Measurements from ENCODE around the gene ARHGAP24.

ARHGAP24 gene

GRCh38 chr4:85741381-85741780, 266.4 kb downstream of the ARHGAP24 start:
- no peak overlapping the region for H4K91ac ChIP-seq (ENCODE audit: low read depth, low read length)
- H2BK120ac ChIP-seq (ENCODE audit: insufficient read depth, low read length, poor library complexity), result no peak overlapping the region
- no peak overlapping the region for H4K12ac ChIP-seq (ENCODE audit: low read depth, low read length)
- no peak for DNase-seq
- peaks cover 0 to 2% of the 10 kb centered on the region in 2 experiments for H3K4me1 ChIP-seq (ENCODE audit: control insufficient read depth in 1 of 2, insufficient read depth in 2 of 2, low read length in 2 of 2)
- no peak overlapping the region for H4K8ac ChIP-seq (ENCODE audit: low read depth, low read length)
- H3K79me1 ChIP-seq (ENCODE audit: low read length), result no peaks in the 10 kb centered on the region
- no peak overlapping the region for H3K27ac ChIP-seq (ENCODE audit: low read depth, low read length)
- no peaks in the 10 kb centered on the region for H3K79me2 ChIP-seq (ENCODE audit: control insufficient read depth, insufficient read depth, low read length, poor library complexity)
- no peaks in the 10 kb centered on the region for H3K27me3 ChIP-seq (ENCODE audit: insufficient read depth, low read length)
- no peak overlapping the region for H2BK5ac ChIP-seq (ENCODE audit: low read depth, low read length, poor library complexity)
- no CpG with 5 or more reads among the region's 2 CpGs for WGBS (ENCODE audit: extremely low coverage, insufficient coverage, insufficient read length)
- H2AK5ac ChIP-seq (ENCODE audit: low read length), result no peak overlapping the region
- H3K4ac ChIP-seq (ENCODE audit: low read depth, low read length), result no peak overlapping the region
- no peaks in the 10 kb centered on the region for H3K36me3 ChIP-seq (ENCODE audit: control insufficient read depth in 1 of 2, insufficient read depth in 2 of 2, low read length in 2 of 2)
- no peak overlapping the region for H3K23ac ChIP-seq (ENCODE audit: low read length)
- no peak overlapping the region for H3K14ac ChIP-seq (ENCODE audit: low read length)
- no peak overlapping the region for H2BK12ac ChIP-seq (ENCODE audit: low read length)
- no peak overlapping the region for H3K9ac ChIP-seq (ENCODE audit: low read length)
- H3K4me3 ChIP-seq (ENCODE audit: low read depth, low read length), result no peak overlapping the region
- no peaks in the 10 kb centered on the region for H3K9me3 ChIP-seq (ENCODE audit: insufficient read depth, low read depth, low read length)
- no peak overlapping the region for H3K4me2 ChIP-seq (ENCODE audit: low read length)
- no peak overlapping the region for H3K18ac ChIP-seq (ENCODE audit: low read length)
- H2AFZ ChIP-seq (ENCODE audit: insufficient read depth, low read length, poor library complexity), result no peak overlapping the region

DNA sequence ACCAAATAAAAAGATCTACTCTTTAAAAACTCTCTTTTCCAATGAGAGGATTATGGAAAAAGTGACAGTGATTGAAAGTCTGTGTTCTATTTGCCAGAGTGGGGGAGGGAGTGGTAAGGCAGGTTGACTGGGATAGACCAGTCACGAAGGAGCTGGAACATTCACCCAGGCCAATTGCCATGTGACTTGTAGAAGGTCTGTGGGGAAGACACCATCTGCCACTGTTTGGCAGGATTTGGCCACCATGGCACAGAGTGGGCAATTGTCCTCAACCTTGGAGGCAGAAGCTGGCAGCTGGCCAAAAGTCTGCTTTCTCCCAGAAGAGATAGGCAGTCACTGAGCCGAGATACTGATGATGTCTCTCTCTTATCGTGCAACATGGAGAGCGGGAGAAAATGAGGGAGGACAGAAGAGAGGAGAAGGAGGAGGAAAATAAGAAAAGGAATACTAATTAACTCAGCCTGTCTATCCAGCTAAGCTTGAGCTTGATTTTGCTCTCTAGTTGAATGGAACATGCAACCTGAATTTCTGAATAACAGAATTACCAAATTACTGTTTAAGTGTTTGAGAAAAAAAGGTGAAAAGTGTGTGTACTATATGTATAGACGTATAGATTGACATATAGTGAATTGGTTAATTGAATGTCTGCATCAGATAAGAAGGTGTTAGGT, 267.1 kb downstream of the ARHGAP24 start:
- no peaks in the 10 kb centered on the region for H3K36me3 ChIP-seq (ENCODE audit: control insufficient read depth in 1 of 2, insufficient read depth in 2 of 2, low read length in 2 of 2)
- no peak overlapping the region for H4K12ac ChIP-seq (ENCODE audit: low read depth, low read length)
- H3K27ac ChIP-seq (ENCODE audit: low read depth, low read length), result no peak overlapping the region
- peak overlapping the region; percentile 7 for H3K18ac ChIP-seq (ENCODE audit: low read length)
- H2BK120ac ChIP-seq (ENCODE audit: insufficient read depth, low read length, poor library complexity), result no peak overlapping the region
- no peak overlapping the region for H2BK12ac ChIP-seq (ENCODE audit: low read length)
- H3K4ac ChIP-seq (ENCODE audit: low read depth, low read length), result no peak overlapping the region
- H3K9ac ChIP-seq (ENCODE audit: low read length), result no peak overlapping the region
- no peaks in the 10 kb centered on the region for H3K79me1 ChIP-seq (ENCODE audit: low read length)
- DNase-seq, result no peak
- H3K27me3 ChIP-seq (ENCODE audit: insufficient read depth, low read length), result no peaks in the 10 kb centered on the region
- peaks cover 0 to 2% of the 10 kb centered on the region in 2 experiments for H3K4me1 ChIP-seq (ENCODE audit: control insufficient read depth in 1 of 2, insufficient read depth in 2 of 2, low read length in 2 of 2)
- no peak overlapping the region for H3K4me3 ChIP-seq (ENCODE audit: low read depth, low read length)
- no peak overlapping the region for H2BK5ac ChIP-seq (ENCODE audit: low read depth, low read length, poor library complexity)
- H3K4me2 ChIP-seq (ENCODE audit: low read length), result no peak overlapping the region
- no peak overlapping the region for H4K8ac ChIP-seq (ENCODE audit: low read depth, low read length)
- no peak overlapping the region for H2AFZ ChIP-seq (ENCODE audit: insufficient read depth, low read length, poor library complexity)
- H3K79me2 ChIP-seq (ENCODE audit: control insufficient read depth, insufficient read depth, low read length, poor library complexity), result no peaks in the 10 kb centered on the region
- H3K9me3 ChIP-seq (ENCODE audit: insufficient read depth, low read depth, low read length), result no peaks in the 10 kb centered on the region
- 100% methylated on average over 1 of the region's 5 CpGs for WGBS (ENCODE audit: extremely low coverage, insufficient coverage, insufficient read length)
- no peak overlapping the region for H3K23ac ChIP-seq (ENCODE audit: low read length)
- no peak overlapping the region for H4K91ac ChIP-seq (ENCODE audit: low read depth, low read length)
- H3K14ac ChIP-seq (ENCODE audit: low read length), result no peak overlapping the region
- no peak overlapping the region for H2AK5ac ChIP-seq (ENCODE audit: low read length)

GRCh38 chr4:85744950-85745349, 270.0 kb downstream of the ARHGAP24 start:
- no peak overlapping the region for H3K14ac ChIP-seq (ENCODE audit: low read length)
- no peak overlapping the region for H4K12ac ChIP-seq (ENCODE audit: low read depth, low read length)
- no peaks in the 10 kb centered on the region for H3K9me3 ChIP-seq (ENCODE audit: insufficient read depth, low read depth, low read length)
- H2BK5ac ChIP-seq (ENCODE audit: low read depth, low read length, poor library complexity), result no peak overlapping the region
- no peak for DNase-seq
- H3K4me1 ChIP-seq (ENCODE audit: control insufficient read depth in 1 of 2, insufficient read depth in 2 of 2, low read length in 2 of 2), result peaks cover 0 to 2% of the 10 kb centered on the region in 2 experiments
- H2BK12ac ChIP-seq (ENCODE audit: low read length), result no peak overlapping the region
- no peak overlapping the region for H2AK5ac ChIP-seq (ENCODE audit: low read length)
- no peak overlapping the region for H3K9ac ChIP-seq (ENCODE audit: low read length)
- no peak overlapping the region for H3K4ac ChIP-seq (ENCODE audit: low read depth, low read length)
- H3K4me3 ChIP-seq (ENCODE audit: low read depth, low read length), result no peak overlapping the region
- no peaks in the 10 kb centered on the region for H3K79me1 ChIP-seq (ENCODE audit: low read length)
- no peak overlapping the region for H3K4me2 ChIP-seq (ENCODE audit: low read length)
- H3K18ac ChIP-seq (ENCODE audit: low read length), result no peak overlapping the region
- no peaks in the 10 kb centered on the region for H3K27me3 ChIP-seq (ENCODE audit: insufficient read depth, low read length)
- H4K8ac ChIP-seq (ENCODE audit: low read depth, low read length), result no peak overlapping the region
- no peak overlapping the region for H4K91ac ChIP-seq (ENCODE audit: low read depth, low read length)
- H2AFZ ChIP-seq (ENCODE audit: insufficient read depth, low read length, poor library complexity), result no peak overlapping the region
- H3K79me2 ChIP-seq (ENCODE audit: control insufficient read depth, insufficient read depth, low read length, poor library complexity), result no peaks in the 10 kb centered on the region
- H3K23ac ChIP-seq (ENCODE audit: low read length), result no peak overlapping the region
- no peaks in the 10 kb centered on the region for H3K36me3 ChIP-seq (ENCODE audit: control insufficient read depth in 1 of 2, insufficient read depth in 2 of 2, low read length in 2 of 2)
- H3K27ac ChIP-seq (ENCODE audit: low read depth, low read length), result no peak overlapping the region
- WGBS (ENCODE audit: extremely low coverage, insufficient coverage, insufficient read length), result no CpG with 5 or more reads among the region's 6 CpGs
- H2BK120ac ChIP-seq (ENCODE audit: insufficient read depth, low read length, poor library complexity), result no peak overlapping the region

- H3K4me1 ChIP-seq (ENCODE audit: control insufficient read depth in 1 of 2, insufficient read depth in 2 of 2, low read length in 2 of 2), result peaks cover 0 to 2% of the 10 kb centered on the region in 2 experiments
- H3K4me2 ChIP-seq (ENCODE audit: low read length), result no peak overlapping the region
- no peaks in the 10 kb centered on the region for H3K36me3 ChIP-seq (ENCODE audit: control insufficient read depth in 1 of 2, insufficient read depth in 2 of 2, low read length in 2 of 2)
- no peak overlapping the region for H2BK5ac ChIP-seq (ENCODE audit: low read depth, low read length, poor library complexity)
- no peak overlapping the region for H2BK12ac ChIP-seq (ENCODE audit: low read length)
- H2BK120ac ChIP-seq (ENCODE audit: insufficient read depth, low read length, poor library complexity), result no peak overlapping the region
- no peak overlapping the region for H3K14ac ChIP-seq (ENCODE audit: low read length)
- H4K91ac ChIP-seq (ENCODE audit: low read depth, low read length), result no peak overlapping the region
- no peak overlapping the region for H4K12ac ChIP-seq (ENCODE audit: low read depth, low read length)
- H3K79me2 ChIP-seq (ENCODE audit: control insufficient read depth, insufficient read depth, low read length, poor library complexity), result no peaks in the 10 kb centered on the region
- DNase-seq, result no peak
- H4K8ac ChIP-seq (ENCODE audit: low read depth, low read length), result no peak overlapping the region
- H2AK5ac ChIP-seq (ENCODE audit: low read length), result no peak overlapping the region
- H3K27ac ChIP-seq (ENCODE audit: low read depth, low read length), result no peak overlapping the region
- H3K4ac ChIP-seq (ENCODE audit: low read depth, low read length), result no peak overlapping the region
- no peak overlapping the region for H3K4me3 ChIP-seq (ENCODE audit: low read depth, low read length)
- no peaks in the 10 kb centered on the region for H3K27me3 ChIP-seq (ENCODE audit: insufficient read depth, low read length)
- H3K18ac ChIP-seq (ENCODE audit: low read length), result no peak overlapping the region
- no peaks in the 10 kb centered on the region for H3K79me1 ChIP-seq (ENCODE audit: low read length)
- H3K23ac ChIP-seq (ENCODE audit: low read length), result no peak overlapping the region
- no peak overlapping the region for H2AFZ ChIP-seq (ENCODE audit: insufficient read depth, low read length, poor library complexity)
- no CpG with 5 or more reads among the region's 3 CpGs for WGBS (ENCODE audit: extremely low coverage, insufficient coverage, insufficient read length)
- no peaks in the 10 kb centered on the region for H3K9me3 ChIP-seq (ENCODE audit: insufficient read depth, low read depth, low read length)
- H3K9ac ChIP-seq (ENCODE audit: low read length), result no peak overlapping the region
Measured at GRCh38 chr4:85745939-85746338, 271.0 kb downstream of the ARHGAP24 start.
